GM19025 (cell line): ENCODE data around the gene ZFP36.

ENCODE experiments used
- ATAC-seq: cut with Tn5 transposase; IDR thresholded peaks from one replicate; pipeline ENCODE4 v1.9.1; 2021; ENCODE audit warnings: mild to moderate bottlenecking, low read depth, moderate library complexity; ENCODE audit not compliant: unreplicated experiment

The ZFP36 gene

DNA sequence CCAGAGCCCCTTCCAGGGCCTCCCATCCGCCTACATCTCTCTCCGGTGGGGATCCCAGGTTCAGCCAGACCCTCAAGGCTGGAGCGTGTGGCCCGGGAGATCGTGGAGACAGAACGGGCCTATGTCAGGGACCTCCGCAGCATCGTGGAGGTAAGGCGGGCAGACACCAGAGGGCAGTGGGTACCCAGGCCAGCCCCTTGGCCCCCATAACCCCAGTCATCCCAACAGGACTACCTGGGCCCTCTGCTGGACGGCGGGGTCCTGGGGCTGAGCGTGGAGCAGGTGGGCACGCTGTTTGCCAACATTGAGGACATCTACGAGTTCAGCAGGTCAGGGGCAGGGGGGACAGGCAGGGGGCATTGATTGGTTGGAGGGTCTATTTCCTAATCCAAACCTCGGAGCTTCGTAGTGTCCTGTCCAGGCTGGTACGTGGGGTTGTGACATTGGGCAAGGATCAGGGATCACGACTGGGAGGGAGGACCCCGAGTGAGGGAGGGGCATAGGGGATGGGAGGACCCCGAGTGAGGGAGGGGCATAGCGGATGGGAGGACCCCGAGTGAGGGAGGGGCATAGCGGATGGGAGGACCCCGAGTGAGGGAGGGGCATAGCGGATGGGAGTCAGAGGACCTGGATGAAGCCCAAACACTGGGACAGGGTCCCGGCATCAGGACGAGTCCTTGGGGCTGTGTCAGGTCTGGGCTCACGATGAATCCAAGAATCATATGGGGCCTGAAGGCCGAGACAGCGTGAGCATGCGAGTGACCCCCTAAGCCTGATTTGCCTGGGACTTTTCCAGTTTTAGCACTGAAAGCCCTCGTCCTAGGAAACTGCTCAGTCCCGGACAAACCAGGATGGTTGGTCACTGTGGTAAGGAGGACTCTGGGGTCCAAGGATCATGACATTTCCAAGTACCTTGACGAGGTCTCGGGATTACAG lies 8.7 kb downstream of the ZFP36 start:
- ATAC-seq: no peak

DNA sequence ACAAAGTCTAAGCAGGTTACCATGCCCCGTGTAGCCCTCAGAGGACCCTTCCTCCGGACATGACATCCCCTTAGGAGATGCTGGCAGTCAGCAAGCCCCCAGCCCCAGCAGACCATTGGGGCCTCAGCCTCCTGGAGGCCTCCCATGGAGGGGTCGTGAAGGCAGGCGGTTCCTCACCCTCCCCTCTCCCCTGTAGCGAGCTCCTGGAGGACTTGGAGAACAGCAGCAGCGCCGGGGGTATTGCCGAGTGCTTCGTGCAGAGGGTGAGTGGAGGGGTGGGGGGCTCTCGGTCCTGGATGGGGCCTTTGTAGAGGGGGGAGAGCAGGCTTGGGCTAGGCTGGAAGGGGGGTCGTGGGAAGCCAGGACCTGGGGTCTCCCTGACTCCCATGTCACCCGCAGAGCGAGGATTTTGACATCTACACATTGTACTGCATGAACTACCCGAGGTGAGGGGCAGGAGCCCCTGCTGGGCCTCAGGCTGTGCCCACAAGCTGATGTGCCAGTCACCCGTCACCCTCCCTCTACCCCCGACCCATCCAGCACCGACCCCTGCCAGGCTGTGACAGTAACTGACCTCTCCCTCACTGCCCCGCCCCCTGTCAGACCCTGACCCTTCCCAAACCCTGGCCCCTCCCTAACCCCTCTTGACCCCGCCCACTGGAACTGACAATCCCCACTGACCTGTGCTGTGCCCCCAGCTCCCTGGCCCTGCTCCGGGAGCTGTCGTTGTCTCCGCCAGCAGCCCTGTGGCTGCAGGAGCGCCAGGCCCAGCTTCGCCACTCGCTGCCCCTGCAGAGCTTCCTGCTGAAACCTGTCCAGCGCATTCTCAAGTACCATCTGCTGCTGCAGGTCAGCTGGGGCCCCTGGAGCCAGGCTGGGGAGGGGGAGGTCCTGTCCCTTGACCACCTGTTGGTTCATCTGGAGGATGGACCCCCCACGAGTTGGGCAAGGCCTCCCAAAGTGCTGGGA lies 9.8 kb downstream of the ZFP36 start:
- no peak for ATAC-seq

DNA sequence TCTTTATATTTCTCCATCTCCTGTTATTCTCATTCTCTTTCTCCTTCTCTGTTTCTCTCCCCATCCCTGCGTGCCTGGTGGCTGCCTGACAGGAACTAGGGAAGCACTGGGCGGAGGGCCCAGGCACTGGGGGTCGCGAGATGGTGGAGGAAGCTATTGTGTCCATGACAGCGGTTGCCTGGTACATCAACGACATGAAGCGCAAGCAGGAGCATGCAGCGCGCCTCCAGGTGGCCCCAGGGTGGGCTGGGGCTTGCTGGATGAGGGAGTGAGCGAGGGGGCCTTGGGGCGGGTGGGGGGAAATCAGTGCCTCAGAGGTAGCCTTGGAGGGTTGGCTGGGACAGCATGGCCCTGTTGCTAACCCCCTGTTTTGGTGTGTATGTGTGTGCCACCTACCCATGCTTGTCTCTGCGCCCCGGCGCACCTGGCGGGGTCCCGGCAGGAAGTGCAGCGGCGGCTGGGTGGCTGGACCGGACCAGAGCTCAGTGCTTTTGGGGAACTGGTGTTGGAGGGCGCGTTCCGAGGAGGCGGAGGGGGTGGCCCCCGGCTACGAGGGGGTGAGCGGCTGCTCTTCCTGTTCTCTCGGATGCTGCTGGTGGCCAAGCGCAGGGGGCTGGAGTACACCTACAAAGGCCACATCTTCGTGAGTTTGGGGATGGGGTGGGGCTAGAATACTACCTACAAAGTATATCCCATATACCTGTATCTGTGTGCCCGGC lies 11.0 kb downstream of the ZFP36 start:
- ATAC-seq: no peak

DNA sequence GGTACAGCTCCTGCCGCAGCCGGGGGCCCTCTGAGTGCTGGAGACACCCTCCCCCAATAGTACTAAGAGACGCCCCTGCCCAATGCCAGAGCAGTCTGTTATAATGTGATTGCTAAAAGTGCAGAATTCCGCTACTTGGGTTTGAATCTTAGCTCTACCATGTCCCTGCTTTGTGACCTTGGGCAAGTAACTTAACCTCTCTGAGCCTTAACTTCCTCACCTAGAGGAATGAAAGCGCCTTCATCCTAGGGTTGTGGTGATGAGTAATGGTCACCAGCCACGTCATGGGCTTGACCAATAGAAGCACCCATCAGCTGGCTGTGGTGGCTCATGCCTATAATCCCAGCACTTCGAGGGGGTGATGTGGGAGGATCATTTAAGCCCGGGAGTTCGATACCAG lies 12.4 kb downstream of the ZFP36 start:
- no peak for ATAC-seq

DNA sequence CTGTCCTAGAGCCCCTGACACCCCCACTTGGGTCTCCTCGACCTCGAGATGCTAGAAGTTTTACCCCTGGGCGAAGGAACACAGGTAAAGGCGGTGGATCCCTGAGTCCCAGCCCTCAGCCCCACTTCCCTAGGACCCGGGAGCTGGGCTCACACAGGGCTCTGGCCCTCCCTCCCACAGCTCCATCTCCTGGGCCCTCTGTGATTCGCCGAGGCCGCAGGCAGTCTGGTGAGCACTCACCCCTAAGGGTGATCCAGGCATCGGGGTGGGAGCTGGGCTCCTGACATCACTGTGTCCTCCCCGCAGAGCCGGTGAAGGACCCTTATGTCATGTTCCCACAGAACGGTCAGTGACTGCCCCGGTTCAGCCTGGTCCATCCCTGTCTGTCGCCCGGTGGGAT lies 14.1 kb downstream of the ZFP36 start:
- no peak for ATAC-seq

DNA sequence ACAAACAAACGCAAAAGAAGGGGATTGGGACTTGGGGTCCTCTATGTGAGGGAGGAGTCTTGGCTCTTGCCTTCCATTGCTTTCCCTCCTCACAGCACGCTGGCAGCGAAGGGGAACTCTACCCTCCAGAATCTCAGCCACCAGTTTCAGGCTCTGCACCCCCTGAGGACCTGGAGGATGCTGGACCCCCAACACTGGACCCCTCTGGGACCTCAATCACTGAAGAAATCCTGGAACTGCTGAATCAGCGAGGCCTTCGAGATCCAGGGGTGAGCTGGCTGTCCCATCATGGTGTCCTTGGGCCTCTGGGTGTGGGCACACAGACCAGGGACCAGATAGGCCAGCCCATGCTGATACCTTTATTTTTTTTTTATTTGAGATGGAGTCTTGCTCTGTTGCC lies 15.4 kb downstream of the ZFP36 start:
- no peak for ATAC-seq

DNA sequence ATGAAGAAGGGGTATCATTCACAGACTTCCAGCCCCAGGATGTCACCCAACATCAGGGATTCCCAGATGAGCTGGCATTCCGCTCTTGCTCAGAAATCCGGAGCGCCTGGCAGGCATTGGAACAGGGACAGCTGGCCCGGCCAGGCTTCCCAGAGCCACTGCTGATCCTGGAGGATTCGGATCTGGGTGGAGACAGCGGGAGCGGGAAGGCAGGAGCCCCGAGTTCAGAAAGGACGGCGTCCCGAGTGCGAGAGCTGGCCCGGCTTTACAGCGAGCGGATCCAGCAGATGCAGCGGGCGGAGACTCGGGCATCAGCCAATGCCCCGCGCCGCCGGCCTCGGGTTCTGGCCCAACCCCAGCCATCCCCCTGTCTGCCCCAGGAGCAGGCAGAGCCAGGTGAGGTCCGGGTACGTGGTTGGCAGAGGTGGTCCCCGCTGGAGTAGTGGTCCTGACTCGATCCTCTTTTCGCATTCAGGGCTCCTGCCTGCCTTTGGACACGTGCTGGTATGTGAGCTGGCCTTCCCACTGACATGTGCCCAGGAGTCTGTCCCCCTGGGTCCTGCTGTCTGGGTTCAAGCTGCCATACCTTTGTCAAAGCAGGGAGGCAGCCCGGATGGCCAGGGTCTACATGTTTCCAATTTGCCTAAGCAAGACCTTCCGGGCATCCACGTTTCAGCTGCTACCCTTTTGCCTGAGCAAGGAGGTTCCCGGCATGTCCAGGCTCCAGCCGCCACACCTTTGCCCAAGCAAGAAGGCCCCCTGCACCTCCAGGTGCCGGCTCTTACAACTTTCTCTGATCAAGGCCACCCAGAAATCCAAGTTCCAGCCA lies 16.8 kb downstream of the ZFP36 start:
- no peak for ATAC-seq

DNA sequence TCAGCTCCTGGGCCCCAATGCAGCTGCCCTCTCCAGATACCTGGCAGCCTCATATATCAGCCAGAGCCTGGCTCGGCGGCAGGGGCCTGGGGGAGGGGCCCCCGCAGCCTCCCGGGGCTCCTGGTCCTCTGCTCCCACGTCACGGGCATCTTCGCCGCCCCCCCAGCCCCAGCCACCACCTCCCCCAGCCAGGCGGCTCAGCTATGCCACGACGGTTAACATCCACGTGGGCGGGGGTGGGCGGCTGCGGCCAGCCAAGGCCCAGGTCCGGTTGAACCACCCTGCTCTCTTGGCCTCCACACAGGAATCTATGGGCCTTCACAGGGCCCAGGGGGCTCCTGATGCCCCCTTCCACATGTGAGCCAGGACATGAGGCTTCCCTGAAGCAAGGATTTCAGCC lies 18.3 kb downstream of the ZFP36 start:
- no peak for ATAC-seq

DNA sequence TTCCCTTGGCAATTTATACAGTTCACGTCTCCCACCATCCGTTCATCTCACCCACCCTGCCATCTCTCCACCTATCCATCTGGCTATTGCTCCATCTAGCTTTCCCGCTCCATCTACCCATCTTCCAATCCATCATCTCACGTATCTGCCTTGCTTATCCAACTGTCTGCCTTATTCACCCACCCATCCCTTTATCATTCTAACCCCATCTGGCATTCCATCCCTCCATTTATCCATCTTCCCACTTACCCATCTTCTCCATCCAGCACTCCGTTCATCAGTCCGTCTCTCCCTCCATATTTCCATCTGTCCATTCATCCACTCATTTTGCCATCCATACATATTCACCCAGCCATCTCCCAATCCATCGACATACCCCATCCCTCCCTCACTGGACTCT lies 19.1 kb downstream of the ZFP36 start:
- no peak for ATAC-seq

DNA sequence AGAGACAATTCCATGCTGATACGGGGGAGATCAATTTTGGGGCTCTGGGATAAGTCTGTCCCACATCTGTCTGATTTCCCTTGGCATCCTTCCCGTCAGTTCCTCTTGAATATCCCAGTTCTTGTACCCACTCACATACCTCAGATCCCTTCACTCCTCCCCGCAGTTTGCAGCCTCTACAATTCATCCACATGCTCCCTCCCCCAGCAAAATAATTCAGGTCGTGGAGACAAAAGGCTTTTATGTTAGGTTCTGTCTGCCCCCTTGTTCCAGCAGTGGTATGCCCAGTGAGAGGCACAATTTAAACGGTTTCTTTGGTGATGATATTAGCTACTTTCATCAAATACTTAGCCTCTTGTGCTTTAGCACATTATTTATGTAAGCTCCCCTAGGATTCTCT lies 19.5 kb downstream of the ZFP36 start:
- no peak for ATAC-seq

DNA sequence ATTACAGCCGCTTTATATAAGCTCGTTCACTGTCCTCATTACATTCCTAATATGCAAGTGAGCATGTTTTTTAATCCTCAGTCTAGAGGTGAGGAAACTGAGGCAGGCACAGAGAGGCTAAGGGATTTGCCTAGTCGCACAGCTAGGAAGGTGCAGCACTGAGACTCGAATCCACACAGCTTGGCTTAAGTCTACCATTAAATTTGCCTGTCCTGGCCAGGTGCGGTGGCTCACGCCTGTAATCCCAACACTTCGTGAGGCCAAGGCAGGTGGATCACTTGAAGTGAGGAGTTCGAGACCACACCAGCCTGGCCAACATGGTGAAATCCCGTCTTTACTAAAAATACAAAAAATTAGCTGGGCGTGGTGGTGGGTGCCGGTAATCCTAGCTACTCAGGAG lies 21.1 kb downstream of the ZFP36 start:
- no peak for ATAC-seq

DNA sequence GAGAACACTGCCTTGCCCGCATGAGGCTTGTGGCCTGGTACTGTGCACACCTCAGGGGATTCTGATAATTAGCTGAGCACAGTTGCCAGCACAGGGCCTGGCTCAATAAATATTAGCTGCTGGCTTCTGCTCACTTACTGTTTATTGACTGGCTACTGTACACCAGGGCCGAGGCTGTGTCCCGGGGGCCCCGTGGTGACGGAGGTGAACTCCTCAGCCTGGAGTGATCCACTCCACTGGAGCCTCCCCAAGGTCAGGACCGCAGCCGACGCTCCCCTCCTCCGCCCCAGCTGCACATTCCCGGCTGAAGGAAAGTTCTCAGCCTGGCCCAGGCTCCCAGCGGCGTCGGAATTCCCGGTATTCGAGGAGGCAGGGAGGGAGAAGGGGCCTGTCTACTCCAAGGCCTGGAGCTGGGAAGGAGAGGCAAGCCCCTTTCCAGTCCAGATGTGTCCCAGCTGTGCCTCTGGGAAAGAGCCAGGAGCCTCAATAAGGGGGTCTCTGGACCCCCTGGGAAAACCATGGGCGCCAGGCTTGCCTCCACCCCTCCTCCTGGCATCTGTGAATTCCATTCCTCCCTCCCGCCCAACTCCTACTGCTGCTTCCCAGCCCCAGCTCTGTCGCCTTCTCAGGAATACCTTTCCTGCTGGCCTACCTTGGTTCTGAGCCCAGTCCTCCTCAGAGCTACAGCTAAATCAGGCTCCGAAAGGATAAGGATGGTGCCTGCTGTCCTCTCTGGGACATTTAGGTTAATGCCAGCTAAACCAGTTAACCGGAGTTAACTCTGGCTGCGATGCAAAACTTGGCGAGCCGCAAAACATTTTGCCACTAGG lies 21.9 kb downstream of the ZFP36 start:
- ATAC-seq: no peak

DNA sequence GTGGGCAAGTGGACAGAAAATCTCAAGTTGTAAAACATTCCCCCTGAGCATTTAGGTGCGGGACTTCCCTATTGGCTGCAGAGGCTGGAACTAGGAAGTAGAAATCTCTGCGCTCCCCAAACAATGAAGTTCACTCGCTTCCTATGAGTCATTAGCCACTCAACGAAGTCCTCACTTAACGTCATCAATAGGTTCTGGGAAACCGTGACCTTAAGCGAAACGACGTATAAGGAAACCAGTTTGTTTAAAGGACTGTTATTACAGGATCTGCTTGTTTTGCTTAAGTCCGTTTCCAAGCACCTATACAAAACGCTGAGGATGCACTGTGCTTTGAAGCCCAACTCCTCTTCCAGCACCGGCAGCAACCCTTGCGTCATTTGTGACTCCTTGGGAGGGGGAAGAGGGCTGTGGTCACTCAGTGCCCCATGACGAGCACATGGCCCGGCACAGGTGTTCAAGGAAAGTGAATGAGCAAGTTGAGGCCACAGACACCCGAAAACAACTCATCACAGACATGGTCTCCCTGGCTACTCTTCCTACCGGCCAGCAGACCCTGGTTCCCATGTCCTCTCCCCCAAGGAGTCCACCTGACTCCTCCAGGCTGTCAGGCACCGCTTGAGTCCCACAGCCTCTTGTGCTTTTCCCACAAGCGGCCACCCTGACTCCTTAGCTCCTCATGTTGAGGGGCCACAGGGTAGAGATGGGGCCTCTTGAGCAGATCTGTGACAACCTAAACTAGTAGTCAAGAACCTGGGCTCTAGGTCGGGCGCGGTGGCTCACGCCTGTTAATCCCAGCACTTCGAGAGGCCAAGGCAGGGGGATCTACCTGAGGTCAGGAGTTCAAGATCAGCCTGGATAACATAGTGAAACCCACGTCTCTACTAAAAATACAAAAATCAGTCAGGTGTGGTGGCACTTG lies 24.3 kb downstream of the ZFP36 start:
- ATAC-seq: no peak

DNA sequence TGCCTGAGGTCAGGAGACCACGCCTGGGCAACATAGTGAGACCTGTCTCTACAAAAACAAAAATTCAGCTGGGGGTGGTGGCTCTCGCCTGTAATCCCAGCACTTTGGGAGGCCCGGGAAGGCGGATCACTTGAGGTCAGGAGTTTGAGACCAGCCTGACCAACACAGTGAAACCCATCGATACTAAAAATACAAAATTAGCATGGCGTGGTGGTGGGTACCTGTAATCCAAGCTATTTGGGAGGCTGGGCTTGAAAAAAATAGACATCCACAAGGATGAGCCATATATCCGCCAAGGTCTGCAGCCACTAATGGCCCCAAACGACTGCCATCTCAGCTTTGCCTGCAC lies 26.0 kb downstream of the ZFP36 start:
- ATAC-seq: no peak

DNA sequence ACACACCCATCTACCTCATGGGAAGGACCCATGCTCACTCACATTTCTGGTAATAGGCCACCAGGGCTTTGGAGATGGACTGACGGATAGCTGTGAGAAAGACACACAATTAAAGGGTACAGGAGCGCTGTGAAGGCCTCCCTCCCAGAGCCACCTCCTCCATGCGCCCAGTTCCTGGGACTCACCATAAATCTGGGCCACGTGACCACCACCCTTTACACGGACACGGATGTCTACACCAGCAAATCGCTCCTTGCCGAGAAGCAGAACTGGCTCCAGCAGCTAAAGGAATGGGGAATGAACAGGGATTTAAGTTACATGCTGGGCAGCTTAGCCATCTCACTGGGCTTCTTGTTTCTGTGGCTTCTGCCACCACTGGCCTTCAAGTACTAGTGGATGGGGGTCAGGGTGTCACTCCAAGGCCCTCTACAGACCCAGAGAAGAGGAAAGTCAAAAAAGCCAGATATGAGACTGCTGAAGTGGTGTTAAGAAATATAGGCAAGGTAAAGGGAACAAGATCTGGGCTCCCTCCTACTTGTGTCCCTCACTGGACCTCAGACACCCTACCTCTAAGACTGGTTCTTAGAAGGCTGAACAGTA lies 26.9 kb downstream of the ZFP36 start:
- ATAC-seq: no peak

DNA sequence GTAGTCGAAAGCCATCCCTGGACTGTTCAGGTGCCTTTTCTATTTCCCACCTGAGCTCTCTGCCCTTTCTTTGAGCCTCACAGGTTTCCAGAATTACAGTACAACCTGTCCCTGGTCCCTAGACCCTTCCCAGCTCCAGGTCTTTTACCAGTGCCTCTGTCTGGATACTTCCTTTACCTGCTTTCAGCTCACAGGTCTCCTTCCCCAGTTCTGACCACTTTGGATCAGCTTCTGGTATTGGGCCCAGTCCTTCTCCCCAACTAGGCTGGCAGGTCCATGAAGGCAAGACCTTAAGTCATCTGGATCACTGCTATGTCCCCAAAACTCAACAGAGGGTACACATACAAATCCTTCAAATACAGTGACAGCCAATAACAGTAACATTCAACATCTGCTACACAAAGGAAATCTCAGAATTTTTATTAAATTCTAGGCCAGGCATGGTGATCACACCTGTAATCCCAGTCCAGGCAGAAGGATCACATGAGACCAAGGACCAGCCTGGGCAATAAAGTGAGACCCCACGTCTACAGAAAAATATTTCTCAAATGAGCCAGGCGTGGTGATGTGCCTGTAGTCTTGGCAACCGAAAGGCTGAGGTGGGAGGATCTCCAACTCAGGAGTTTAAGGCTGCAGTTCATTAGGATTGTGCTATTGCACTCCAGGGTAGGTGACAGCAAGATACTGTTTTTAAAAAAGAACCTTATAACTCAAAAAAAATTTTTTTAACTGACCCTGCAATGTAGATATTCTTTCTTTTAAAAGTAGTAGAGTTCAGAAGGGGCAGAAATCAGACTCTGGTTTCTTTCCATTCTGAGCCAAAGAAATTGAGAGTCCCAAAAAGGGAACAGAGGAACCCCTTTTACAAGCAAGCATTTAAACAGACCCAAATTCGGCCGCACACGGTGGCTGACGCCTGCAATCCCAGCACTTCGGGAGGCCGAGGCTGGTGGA lies 27.8 kb downstream of the ZFP36 start:
- no peak for ATAC-seq
